ENCODE measurements around the gene NMD3.

The NMD3 gene

DNA sequence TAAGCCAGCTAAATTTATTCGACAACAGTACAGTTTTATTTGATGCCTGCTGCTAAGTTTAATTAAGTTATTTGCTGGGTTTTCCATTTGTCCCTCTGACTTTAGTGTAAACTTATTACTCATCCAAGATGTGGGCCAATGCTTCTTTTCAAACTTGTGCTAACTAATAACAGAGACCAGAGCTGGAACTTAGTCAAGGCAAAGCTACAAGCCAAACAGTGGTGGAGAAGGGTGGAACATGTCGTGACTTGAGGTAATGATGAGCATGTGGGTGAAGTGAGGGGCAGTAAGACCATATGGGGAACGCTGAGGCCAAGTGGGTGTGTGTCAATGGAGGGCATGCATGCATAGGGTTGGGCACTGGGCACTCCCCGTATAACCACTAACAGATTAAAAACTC lies 63.9 kb downstream of the NMD3 start:
- DNase-seq = no peak

- no peak for DNase-seq
Observed at GRCh38 chr3:161289174-161289573, 68.1 kb downstream of the NMD3 start.

GRCh38 chr3:161291191-161291901 lies 70.2 kb downstream of the NMD3 start:
- DNase-seq = peak; percentile 91

GRCh38 chr3:161293381-161293780 lies 72.3 kb downstream of the NMD3 start:
- DNase-seq = no peak

DNA sequence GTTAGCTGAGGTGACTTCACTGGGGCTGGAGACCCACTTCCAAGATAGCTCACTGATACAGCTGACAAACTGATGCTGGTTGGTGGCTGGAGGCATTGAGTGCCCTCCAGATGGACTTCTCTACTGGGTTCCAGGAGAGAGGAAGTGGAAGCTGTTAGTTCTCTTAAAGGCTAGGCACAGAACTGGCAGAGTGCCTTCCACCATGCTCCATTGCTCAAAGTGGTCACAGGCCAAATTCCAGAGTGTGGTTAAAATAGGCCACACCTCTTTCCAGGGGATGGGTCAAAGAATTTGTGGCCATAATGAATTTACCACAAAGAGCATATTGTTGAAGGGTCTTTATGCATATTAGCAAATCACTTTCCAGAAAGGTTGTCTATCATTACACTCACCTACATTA lies 74.2 kb downstream of the NMD3 start:
- DNase-seq = peak; percentile 11

GRCh38 chr3:161296814-161297213 lies 75.7 kb downstream of the NMD3 start:
- no peak for DNase-seq
